IMR-90 (cell line): Measurements from ENCODE around the gene CCDC137.

Experiments used
- CEBPB ChIP-seq: IDR thresholded peaks from 2 replicates; pipeline ENCODE4 v1.6.1; 2012; ENCODE audit warnings: low read depth, low read length, improper control_type of control experiment
- TF ChIP-seq, protein P1 (sequence below): conservative IDR thresholded peaks from 2 replicates; pipeline ENCODE4 v1.5.1; 2012; ENCODE audit warnings: mild to moderate bottlenecking, low read depth, low read length, improper control_type of control experiment

DNA sequence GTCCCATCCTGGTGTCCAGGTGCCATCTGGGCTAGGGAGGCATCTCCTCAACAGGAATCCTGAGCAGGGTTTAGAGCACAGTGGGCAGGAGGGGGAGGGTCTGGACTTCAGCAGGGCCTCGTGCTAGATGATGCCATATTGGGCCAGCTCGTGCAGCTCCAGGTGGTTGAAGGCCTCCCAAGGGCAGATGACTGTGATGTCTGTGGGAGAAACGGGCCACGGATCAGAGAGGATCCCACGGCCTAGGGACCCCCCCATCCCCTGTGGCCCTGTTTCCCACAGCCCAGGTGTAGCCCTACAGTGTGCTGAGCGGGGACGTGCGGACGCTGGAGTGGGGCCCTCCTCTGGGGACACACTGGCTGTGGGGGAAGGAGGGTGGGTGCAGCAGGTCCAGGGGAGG lies 15.6 kb upstream of the CCDC137 start:
- TF ChIP-seq, protein P1, sequence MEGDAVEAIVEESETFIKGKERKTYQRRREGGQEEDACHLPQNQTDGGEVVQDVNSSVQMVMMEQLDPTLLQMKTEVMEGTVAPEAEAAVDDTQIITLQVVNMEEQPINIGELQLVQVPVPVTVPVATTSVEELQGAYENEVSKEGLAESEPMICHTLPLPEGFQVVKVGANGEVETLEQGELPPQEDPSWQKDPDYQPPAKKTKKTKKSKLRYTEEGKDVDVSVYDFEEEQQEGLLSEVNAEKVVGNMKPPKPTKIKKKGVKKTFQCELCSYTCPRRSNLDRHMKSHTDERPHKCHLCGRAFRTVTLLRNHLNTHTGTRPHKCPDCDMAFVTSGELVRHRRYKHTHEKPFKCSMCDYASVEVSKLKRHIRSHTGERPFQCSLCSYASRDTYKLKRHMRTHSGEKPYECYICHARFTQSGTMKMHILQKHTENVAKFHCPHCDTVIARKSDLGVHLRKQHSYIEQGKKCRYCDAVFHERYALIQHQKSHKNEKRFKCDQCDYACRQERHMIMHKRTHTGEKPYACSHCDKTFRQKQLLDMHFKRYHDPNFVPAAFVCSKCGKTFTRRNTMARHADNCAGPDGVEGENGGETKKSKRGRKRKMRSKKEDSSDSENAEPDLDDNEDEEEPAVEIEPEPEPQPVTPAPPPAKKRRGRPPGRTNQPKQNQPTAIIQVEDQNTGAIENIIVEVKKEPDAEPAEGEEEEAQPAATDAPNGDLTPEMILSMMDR, result no peak
- no peak for TF ChIP-seq CEBPB
